ENCODE measurements around the gene PCAT7. TPM values are rescaled to one million over a fixed set of nuclear protein-coding genes. Genes with fewer than 3 reads are reported as not detected.

PCAT7 gene
- total and polyA plus RNA-seq, 9 of the 15 experiments (the other 6 are each of a cell fraction or from before 2014, with no cell fraction given), result 0.09 to 0.13 TPM; not detected in 7

GRCh38 chr9:94517254-94517653, 37.6 kb upstream of the PCAT7 start:
- Histone ChIP-seq H3K9me1 (ENCODE audit: control insufficient read depth, insufficient read depth, low read length) (no peaks in the 10 kb centered on the region), H3K4me1 (replicated peaks in 1 of 2; ENCODE audit: control insufficient read depth in 2 of 2, insufficient read depth in 2 of 2, low read length in 2 of 2) (no peaks in the 10 kb centered on the region), H3K36me3 (ENCODE audit: control insufficient read depth, insufficient read depth, low read length) (no peaks in the 10 kb centered on the region), H4K20me1 (replicated peaks; ENCODE audit: control insufficient read depth, insufficient read depth, low read length) (no peaks in the 10 kb centered on the region), H2AFZ (ENCODE audit: low read depth, low read length) (no peak overlapping the region), H3K27ac (ENCODE audit: extremely low read depth, low read depth, low read length) (no peak overlapping the region), H3K9me3 (replicated peaks; ENCODE audit: control insufficient read depth, insufficient read depth, low read depth, low read length) (no peaks in the 10 kb centered on the region), H3K9ac (ENCODE audit: insufficient read depth in 1 of 2, low read depth in 2 of 2, low read length in 2 of 2) (no peak overlapping the region), H3K27me3 (ENCODE audit: control insufficient read depth in 2 of 2, insufficient read depth in 2 of 2, low read length in 2 of 2) (no peaks in the 10 kb centered on the region; a peak in 2 of 5 replicates), H3K4me2 (ENCODE audit: insufficient read depth, low read length) (no peak overlapping the region), H3K4me3 (no peak overlapping the region), H3K79me2 (ENCODE audit: control insufficient read depth, insufficient read depth, low read length) (no peaks in the 10 kb centered on the region)
- BruUV-seq (replicated peaks), result no TSS peak
- ChIA-PET POLR2A (no interaction called here), CTCF (ENCODE audit: low intra/inter-chr PET ratio) (no interaction called here)
- ATAC-seq (no peak), FAIRE-seq (no peak), DNase-seq (ENCODE audit: extremely low read depth in 1 of 4, low spot score in 3 of 4) (no peak)
- 7% methylated on average over 4 of the region's 4 CpGs for WGBS (ENCODE audit: insufficient coverage, low coverage, missing lambda C conversion rate)
- TF ChIP-seq SPI1 (IDR thresholded peaks at IDR 0.05; ENCODE audit: borderline replicate concordance, low read depth, low read length), result no peak
- TF ChIP-seq NR4A1 (CRISPR knock-in tag; IDR thresholded peaks at IDR 0.05), result no peak
- TF ChIP-seq NR4A1 (tag; IDR thresholded peaks at IDR 0.05), result no peak
- TF ChIP-seq BDP1 (IDR thresholded peaks at IDR 0.05; ENCODE audit: insufficient read depth, insufficient read length), result no peak
- no peak for TF ChIP-seq RBM25 (IDR thresholded peaks at IDR 0.05; ENCODE audit: low read depth, low read length, severe bottlenecking)
- TF ChIP-seq NEUROD1 (IDR thresholded peaks at IDR 0.05; ENCODE audit: borderline replicate concordance, low read depth, low read length, partially characterized antibody), result no peak
- no peak for TF ChIP-seq DNMT1 (IDR thresholded peaks at IDR 0.05)
- no peak for TF ChIP-seq POU5F1 (IDR thresholded peaks at IDR 0.05; ENCODE audit: borderline replicate concordance, low read depth, low read length, partially characterized antibody)
- in situ Hi-C loops (cut with MboI) (no loop called here), intact Hi-C loops (cut with micrococcal nuclease) (no loop called here)

Measured in K562 (cell line).